GM19099 (cell line): ENCODE measurements around the gene FOXB1.

Source experiments
- POLR2A ChIP-seq: IDR thresholded peaks from 3 replicates; pipeline ENCODE4 v1.6.1; 2011; ENCODE audit warnings: low read depth; ENCODE audit not compliant: insufficient read length; ENCODE audit errors: extremely low read depth

FOXB1 gene

GRCh38 chr15:60006203-60006862 is 2.2 kb downstream of the FOXB1 start:
- no peak for TF ChIP-seq POLR2A

DNA sequence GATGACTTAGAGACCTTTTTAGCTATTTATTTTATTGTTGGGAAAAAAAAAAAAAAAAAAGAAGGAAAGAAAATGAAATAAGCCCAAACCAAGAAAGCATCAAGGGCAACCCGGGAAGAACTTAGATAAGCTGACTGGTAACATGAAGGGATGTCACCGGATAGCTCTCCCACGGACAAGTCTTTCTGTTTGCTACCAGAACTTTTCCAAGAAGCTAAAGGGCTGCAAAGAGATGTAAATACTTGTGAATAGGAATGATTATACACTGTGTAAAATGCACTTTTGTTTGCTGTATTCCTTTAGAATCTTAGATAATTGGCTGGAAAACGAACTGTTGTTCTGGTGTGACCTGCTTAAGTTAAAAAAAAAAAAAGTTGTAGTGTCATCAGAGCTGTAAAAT is 2.8 kb downstream of the FOXB1 start:
- no peak for TF ChIP-seq POLR2A

DNA sequence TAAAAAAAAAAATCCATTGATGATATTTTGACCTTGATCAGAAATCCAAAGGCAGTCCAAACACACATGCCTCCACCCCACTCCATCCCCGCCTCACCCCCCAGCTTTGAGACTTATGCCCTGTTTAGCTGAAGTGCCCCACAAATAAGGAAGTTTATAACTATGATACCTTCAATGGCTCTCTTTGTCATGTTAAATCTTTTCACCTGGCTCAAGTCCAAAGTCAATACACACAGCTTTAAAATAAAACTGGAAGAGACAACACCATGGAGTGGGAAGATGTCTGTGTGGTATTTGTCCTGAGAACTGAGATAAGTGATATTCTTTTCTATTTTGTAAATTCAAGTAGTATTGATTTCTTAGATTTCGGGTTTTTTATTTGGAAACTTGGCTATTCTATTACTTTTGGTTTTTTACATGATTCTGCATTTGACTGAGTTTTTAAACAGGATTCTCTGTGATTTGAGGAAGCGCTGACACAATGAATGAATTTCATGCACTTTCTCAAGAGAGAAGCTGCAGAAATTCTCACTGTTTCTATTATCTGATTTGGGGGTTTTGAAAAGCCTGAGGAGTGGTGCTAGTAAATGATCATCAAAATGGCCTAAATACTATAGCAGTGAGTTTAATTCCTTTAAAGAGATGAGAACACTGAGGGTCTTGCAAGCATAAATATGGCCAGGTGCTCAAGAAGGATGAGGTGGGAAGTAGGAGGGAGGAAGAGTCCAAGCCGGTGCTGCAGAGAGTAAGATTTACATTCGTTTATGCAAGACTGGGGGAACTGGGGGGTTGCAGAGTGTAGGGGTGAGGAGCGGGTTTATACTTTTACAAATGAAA is 5.2 kb downstream of the FOXB1 start:
- TF ChIP-seq POLR2A = no peak

- TF ChIP-seq POLR2A = no peak
Measured at GRCh38 chr15:60009980-60010732, 6.0 kb downstream of the FOXB1 start.

DNA sequence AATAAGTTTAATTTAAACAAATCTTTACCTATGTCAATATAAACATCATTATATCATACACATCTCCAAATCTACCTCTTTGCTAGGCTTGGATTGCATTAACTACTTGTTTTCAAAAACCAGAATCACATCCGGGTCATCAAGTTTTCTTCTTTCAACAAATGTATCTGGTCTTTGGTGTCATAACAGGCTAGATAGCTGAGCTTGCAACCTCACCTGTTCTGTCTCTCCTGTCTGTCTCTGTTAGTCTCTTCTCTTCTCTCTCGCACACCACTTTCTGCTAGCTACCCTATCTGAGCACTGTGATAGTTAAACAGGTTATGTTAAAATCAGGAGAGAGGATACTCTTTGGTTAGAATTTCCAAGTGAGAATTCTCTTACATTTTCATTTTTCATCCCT is 6.7 kb downstream of the FOXB1 start:
- no peak for TF ChIP-seq POLR2A

GRCh38 chr15:60012695-60013094 is 8.6 kb downstream of the FOXB1 start:
- no peak for TF ChIP-seq POLR2A

DNA sequence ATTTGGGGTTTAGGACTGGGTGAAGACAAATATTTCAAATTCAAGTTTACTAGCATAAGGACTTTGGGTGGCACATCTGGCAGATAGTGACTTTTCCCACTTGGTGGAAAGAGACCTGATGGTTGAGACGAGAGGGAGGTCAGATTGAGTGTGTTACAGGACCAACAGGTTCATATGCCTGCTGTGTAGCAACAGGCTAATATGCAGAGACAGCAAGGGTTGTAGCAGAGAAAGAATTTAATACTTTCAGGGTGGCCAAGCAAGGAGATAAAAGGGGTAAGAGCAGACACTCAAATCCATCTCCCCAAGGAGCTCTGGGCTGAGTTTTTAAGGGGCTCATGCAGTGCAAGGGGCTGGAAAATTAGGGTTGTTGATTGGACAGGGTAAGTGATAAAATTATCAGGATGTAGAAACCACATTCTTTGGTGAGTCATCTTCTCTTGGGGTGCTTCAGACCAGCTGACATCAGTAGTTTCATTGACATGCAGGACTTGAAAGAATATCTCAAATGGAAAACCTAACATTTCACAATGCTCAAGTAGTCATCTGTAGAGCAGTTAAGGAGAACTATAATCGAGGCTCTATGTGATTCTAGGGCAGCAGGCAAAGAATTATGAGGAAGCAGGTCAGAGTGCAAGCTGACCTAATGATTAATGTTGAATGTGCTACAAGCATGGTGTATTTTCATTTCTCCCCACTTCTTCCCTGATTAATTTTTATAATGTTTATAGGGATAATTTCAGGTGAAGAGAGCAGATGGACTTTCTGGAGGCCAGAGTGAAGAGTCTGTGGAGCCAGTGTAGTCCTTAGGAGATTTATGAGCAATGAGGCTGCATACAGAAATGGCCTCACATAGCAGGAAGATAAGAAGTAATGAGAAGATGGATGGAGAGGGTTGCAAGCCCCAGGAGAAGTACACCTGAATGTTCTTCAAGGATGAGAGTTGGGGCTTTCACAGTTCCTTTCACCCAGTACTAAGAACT is 13.7 kb downstream of the FOXB1 start:
- TF ChIP-seq POLR2A = no peak

GRCh38 chr15:60020736-60021135 is 16.6 kb downstream of the FOXB1 start:
- no peak for TF ChIP-seq POLR2A

GRCh38 chr15:60021589-60022378 is 17.7 kb downstream of the FOXB1 start:
- no peak for TF ChIP-seq POLR2A

GRCh38 chr15:60022379-60022741 is 18.2 kb downstream of the FOXB1 start:
- no peak for TF ChIP-seq POLR2A

DNA sequence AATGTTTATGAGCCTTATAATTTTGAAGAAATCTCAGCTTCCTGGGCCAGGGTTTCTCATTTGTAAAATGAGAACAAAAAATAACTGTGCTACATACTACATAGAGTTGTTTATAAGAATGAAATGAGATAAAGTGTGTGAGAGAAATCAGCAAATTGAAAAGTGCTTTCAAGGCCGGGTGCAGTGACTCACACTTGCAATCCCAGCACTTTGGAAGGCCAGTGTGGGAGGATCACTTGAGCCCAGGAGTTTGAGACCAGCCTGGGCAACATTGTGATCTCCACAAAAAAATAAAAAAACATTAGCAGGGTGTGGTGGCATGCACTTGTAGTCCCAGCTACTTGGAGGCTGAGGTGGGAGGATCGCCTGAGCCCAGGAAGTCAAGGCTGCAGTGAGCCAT is 22.4 kb downstream of the FOXB1 start:
- no peak for TF ChIP-seq POLR2A

DNA sequence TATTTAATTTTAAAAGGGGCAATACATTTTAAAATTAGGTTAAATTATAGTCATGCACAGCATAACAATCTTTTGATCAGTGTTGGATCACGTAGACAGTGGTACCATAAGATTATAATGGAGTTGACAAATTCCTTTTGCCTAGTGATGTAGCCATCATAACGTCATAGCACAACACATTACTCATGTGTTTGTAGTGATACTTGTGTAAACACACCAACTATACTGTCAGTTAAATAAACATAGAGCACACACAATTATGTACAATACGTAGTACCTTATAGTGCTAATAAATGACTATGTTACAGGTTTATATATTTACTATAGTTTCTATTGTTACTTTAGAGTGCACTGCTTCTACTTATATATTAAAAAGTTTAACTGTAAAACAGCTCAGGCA is 31.2 kb downstream of the FOXB1 start:
- TF ChIP-seq POLR2A = no peak

- TF ChIP-seq POLR2A = no peak
Measured at GRCh38 chr15:60039316-60039715, 35.2 kb downstream of the FOXB1 start.
